NCI-H2171 (cell line): ENCODE data around the gene OLIG2.

ENCODE experiments used
- DNase-seq: peaks from one replicate; lab custom pipeline; 2025; lab: John Stamatoyannopoulos, UW

Gene OLIG2

GRCh38 chr21:33064623-33065390, 39.1 kb downstream of the OLIG2 start:
- no peak for DNase-seq

GRCh38 chr21:33067043-33067442, 41.3 kb downstream of the OLIG2 start:
- no peak for DNase-seq

GRCh38 chr21:33067457-33067856, 41.7 kb downstream of the OLIG2 start:
- DNase-seq = no peak

- no peak for DNase-seq
These were observed 43.5 kb downstream of the OLIG2 start for GRCh38 chr21:33069243-33069642.

- no peak for DNase-seq
These were observed 43.9 kb downstream of the OLIG2 start for GRCh38 chr21:33069645-33069993.

- DNase-seq = peak; percentile 83
These were observed 44.4 kb downstream of the OLIG2 start, which contains the start of gene OLIG1 for GRCh38 chr21:33069994-33070743. TSS of gene OLIG1 (plus strand) at chr21:33070141. CDS start at chr21:33070247, 106 bp downstream.

DNA sequence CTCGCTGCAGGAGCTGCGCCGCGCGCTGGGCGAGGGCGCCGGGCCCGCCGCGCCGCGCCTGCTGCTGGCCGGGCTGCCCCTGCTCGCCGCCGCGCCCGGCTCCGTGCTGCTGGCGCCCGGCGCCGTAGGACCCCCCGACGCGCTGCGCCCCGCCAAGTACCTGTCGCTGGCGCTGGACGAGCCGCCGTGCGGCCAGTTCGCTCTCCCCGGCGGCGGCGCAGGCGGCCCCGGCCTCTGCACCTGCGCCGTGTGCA, 44.9 kb downstream of the OLIG2 start:
- no peak for DNase-seq

- no peak for DNase-seq
These were observed 45.4 kb downstream of the OLIG2 start for GRCh38 chr21:33070998-33071769.

DNA sequence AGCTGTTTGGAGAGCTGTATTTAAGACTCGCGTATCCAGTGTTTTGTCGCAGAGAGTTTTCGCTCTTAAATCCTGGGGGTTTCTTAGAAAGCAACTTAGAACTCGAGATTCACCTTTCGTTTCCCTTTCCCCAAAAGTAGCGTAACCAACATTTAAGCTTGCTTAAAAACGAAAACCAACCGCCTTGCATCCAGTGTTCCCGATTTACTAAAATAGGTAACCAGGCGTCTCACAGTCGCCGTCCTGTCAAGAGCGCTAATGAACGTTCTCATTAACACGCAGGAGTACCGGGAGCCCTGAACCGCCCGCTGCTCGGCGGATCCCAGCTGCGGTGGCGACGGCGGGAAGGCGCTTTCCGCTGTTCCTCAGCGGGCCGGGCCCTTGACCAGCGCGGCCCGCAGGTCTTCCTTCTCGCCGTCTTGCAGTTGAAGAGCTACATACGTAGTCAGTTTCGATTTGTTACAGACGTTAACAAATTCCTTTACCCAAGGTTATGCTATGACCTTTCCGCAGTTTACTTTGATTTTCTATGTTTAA, 46.1 kb downstream of the OLIG2 start:
- DNase-seq = no peak

- DNase-seq = no peak
These were observed 47.9 kb downstream of the OLIG2 start for GRCh38 chr21:33073636-33074035.

- DNase-seq = no peak
These were observed 49.4 kb downstream of the OLIG2 start for GRCh38 chr21:33075128-33075527.

DNA sequence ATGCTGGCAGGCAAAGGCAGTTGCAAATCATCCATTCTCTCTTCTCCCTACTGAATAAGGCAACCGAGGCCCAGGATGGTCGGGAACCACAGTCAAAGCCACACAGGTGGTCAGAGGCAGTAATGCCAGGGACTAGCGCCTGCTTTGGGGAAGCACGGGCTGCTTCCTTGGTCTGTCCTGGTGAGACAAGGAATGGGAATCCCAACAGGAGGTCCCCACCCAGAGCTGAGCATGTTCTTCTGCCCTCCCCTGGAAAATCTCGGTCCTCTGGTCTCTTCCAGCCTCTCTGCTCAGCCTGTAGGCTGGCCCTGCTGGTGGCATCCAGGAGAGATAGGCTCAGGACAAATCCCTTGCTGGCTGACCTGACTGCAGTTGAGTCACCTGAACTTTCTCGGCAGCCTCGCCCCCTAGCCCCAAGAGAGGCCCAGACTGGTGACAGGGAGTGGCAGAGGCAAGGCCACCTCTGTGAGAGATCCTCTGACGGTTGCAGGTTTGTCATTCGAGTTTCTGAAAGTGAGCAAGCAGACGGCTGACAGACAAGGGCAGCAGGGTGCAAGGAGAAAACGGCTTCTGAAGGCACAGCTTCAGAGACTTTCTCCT, 50.0 kb downstream of the OLIG2 start:
- no peak for DNase-seq

DNA sequence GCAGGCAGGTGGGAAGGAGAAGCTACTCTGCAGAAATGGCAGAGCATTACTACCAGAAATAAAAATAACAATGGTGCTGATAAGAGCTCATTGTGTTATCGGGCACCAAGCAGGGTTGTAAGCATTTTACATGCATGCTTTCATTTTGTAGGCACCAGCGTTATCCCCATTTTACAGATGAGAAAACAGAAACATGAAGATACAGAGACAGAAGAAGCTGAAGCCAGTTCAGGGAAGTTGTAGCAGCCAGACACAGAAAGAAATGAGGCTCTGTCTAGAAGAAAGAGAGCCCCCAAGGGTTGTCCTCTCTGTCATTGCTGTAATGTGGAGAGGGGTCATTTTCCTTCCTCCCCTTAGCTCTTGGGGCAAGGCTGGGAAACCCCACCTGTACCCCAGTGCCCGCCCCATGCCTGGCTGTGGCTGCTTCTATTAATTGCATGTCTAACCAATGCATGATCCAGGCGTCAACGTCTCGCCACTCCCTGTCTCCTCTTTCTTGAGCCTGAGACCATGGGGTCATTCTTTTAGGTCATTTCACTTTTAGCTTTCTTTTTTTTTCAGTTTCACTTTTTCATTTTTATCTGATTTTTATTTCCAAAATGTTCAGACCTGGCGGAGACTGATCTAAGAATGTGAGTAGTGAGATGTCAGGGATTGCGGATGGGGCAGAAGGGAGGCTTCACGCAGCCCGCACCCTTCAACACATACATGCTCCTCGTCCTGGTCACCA, 51.0 kb downstream of the OLIG2 start:
- no peak for DNase-seq
